ENCODE data around the gene CDH23.

CDH23 gene

DNA sequence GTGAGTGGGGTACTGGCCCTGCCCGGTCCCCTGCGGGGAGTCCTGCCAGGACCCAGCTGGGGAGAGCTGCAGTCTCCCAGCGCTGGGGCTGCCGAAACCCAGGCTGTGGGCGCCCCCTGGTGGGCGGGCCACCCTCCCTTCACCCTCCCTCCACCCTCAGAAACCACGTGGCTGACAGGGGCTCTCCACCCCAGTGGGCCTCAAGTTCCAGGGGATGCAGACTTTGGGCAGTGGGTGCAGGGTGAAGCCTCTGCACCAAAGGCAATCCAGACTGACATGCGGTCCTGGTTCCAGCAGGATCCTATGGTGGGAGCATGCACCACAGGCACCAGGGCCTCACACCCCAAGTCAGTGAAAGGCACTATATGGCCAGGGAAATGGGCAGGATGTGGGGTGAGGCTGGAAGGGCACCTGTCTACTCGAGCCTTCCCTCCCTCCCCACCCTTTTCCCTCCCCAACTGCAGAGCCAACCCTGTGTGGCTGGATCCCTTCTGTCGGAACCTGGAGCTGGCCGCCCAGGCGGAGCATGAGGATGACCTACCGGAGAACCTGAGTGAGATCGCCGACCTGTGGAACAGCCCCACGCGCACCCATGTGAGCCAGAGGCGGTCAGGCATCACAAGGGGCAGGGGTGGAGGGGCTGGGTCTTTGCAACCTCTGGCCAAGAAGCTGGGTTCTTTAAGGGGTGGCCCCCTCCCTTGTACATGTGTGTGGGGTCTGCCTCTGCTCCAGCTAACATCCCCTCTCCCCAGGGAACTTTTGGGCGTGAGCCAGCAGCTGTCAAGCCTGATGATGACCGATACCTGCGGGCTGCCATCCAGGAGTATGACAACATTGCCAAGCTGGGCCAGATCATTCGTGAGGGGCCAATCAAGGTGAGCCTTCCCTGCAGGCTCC, 415.5 kb downstream of the CDH23 start:
- peak; percentile 58 for DNase-seq

DNA sequence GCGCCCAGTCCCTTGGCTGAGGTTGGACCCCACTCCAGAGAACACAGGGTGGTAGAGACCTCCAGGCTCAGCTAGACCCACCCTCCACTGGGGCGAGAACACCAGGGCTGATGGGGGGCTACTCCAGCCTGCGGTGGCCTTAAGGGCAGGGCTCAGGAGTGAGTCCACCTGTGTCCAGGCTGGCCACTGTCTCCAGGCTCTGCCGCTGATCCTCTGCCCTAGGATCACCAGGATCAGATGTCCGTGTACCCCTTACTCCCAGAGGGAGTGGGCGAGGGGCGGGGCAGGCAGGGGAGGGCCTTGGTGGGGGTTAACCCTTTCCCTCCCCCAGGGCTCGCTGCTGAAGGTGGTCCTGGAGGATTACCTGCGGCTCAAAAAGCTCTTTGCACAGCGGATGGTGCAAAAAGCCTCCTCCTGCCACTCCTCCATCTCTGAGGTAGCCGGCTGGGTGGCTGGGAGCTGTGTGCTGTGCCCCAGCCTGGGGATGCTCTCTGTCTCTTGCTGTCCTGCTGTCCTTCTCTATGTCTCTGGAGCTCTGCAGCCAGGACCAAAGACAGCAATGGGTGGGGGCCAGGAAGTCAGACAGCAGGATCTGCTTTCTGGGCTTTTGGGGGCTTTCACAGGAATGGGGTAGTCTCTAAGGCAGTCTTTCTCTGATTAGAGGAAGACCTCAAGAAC, 416.3 kb downstream of the CDH23 start:
- no peak for DNase-seq

DNA sequence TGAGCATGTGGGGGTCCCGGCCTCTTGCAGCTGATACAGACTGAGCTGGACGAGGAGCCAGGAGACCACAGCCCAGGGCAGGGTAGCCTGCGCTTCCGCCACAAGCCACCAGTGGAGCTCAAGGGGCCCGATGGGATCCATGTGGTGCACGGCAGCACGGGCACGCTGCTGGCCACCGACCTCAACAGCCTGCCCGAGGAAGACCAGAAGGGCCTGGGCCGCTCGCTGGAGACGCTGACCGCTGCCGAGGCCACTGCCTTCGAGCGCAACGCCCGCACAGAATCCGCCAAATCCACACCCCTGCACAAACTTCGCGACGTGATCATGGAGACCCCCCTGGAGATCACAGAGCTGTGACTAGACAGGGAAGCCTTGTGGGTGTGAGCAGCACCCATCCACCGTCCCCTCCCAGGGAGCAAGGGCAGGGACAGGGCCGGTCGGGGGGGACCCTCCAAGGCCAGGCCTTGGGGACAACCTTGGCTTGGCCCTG, 418.2 kb downstream of the CDH23 start:
- DNase-seq, result no peak

DNA sequence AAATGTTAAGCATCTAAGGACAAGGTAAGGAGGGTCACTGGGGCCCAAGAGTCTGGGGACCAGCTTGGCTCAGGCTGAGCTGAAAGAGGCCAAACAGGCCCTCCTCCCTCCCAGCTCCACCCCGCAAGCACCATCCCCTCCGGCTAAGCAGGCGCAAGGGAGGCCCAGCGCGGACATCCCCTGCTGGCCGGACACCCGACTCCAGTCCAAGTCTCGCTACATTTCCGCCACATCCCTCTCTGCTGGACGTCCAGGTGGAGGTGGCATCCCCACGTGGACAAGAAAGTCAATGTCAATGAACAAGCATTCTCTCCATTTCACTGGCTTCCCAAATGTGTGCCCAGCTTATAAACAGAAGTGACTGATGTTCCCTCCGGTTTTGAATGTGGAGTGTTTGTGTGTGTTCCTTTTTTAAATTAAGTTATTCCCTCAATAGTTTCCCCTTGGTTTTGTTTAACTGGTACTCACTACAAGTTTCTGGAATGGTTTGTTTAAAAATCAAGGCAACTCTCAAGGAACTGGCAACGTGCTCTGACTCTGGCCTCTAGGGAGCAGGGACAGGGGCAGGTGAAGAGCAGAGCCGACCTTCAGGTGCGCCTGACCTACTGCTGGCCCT, 418.9 kb downstream of the CDH23 start:
- no peak for DNase-seq

DNA sequence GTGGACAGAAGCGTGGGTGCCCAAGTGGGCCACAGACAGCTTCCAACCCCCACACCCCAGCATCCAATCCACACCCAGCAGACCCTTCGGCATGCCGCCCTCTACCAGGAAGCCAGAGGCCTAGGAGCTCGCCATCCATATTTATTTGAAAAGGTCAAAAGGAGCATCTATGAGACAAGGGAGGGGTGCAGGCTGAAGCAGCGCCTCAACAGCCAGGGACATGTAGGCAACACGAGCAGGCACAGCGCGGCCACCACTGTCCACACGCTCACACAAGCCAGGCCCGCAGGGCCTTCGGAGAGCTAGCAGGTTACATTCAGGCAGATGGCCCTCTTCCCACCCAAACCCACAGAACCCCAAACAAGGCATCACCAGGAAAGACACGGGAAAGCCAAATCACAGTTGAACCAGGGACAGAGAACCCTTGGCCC, 419.7 kb downstream of the CDH23 start:
- DNase-seq, result no peak

DNA sequence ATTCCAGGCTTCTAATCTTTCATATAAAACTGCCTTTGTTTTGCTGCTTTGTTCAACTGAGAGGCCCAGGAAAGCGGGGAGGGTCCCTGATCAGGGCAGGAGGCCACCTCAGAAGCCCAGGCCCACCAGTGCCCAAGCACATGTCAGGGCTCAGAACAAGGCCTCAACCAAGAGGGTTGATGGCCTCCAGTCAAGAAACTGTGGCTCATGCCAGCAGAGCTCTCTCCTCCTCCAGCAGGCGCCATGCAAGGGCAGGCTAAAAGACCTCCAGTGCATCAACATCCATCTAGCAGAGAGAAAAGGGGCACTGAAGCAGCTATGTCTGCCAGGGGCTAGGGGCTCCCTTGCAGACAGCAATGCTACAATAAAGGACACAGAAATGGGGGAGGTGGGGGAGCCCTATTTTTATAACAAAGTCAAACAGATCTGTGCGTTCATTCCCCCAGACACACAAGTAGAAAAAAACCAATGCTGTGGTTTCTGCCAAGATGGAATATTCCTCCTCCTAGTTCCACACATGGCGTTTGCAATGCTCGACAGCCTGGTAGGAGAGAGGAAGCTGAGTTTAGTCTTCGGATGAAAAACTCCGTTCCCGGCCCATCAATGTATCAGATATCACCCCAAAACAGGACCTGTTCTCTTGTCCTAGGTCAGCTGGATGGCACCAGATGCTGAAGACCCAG, 420.4 kb downstream of the CDH23 start:
- no peak for DNase-seq

DNA sequence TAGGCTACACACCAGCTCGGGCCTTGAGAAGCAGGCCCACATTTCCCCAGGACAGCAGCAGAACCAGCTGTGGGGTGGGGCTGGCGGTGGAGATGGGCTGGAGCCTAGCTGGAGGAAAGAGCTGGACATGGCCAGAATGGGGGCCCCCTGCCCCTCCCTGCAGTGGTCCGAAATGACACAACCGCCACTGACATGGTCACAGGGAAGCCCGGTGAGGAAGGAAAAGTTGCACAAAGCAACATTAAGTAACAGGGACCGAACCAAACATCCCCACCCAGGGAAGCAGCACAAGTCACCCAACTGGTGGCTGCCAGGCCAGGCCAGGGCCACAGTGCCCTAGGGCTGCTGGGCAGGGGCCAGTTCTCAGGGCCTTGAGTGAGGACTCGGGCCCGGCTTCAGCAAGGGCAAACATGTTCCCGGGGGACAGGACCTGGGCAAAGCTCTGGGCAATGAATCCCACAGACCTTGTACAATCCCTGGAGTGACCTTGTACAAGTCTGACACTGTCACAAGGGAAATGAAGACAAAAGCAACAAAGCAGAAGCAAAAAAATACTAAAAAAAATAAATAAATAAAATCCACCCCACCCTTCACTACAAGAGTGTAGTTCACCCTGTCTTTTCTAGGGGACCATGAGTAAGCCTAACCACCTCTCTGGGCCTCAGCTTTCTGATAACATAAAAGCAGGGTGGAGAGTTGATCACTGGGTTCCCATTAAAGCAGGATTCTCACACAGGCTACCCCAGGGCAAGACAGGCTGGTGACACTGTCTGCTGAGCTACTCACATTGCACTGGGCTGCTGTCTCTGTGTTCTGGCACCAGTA, 421.3 kb downstream of the CDH23 start:
- DNase-seq, result no peak

DNA sequence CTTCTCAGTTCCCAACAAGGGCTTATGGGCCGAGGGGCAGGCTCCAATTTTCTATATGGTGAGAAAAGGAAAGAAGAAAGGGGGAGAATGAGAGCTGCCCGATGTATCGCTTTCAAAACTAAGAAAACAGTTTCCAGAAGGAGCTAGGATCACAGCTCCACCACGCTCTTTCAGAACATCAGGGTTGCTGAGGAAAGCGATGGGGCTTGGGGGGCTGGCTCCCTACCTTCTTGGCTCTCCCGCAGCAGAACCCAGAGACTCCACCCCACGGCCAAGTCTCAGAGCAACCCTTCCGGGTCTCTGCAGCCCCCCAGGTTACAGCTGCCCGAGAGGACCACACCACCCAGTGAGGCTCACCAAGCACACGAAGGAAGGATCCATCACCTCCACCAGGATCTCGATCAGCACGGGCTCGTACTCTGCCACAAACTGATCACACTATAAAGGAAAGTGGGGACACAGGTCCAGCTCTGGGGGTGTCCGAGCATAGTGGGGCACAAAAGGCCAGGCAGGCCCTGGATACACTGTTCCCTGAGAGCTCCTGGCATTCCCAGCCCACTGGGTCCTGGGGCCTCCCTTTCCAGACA, 422.0 kb downstream of the CDH23 start:
- DNase-seq, result no peak

DNA sequence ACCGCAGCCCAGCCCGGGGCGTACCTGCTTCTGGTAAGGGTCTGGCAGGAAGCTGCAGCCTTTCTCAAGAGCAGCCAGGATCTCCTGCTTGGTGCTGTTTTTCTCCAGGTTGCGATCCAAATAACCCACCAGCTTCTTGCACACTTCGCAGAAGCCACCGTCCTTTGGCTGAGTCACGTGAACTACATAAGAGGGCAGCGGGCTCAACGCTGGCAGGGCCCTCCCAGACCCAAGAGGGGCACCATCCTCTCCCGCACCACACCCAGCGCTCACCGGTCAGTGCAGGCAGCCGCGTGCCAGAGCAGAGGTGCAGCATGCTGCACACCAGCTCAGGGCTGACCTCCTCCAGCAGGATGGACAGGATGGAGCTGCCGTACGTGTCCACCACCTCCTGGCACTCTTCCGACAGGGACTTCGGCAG, 422.7 kb downstream of the CDH23 start:
- no peak for DNase-seq

DNA sequence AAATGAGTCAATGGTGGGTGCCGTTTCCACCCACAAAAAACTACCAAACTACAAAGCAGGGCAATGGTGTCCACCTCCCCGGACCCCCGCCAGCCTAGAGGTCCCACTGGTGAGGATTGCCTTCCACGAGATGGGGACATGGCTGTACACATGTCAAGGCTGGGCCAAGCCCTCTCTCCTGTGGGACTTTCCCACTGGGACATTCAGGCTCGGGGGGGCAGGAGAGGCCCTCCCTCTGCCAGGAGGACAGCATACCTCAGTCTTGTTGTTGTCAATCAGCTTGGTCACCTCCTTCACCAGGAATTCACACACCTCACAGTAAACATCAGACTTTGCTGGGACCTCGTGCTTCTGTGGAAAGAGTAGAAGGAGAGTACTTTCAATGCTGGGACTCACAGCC, 423.3 kb downstream of the CDH23 start:
- no peak for DNase-seq

DNA sequence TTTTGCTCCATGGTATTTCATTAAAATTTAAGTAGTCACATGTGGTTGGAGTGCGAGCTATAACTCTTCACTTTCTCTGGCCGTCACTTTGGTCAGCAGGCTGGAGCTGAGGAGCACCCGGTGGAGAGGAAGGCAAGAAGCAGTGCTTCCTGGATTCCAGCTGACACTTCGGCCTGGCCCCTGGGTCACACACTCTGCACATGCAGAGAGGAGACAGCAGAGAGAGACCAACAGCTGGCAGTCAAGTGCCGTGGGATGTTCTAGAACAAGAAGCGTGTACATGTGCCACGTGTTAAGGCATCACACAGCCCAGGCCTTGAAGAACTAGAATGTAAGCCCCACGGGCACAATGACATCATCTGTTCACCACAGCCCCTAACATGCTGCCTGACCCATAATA, 424.2 kb downstream of the CDH23 start:
- DNase-seq, result no peak

DNA sequence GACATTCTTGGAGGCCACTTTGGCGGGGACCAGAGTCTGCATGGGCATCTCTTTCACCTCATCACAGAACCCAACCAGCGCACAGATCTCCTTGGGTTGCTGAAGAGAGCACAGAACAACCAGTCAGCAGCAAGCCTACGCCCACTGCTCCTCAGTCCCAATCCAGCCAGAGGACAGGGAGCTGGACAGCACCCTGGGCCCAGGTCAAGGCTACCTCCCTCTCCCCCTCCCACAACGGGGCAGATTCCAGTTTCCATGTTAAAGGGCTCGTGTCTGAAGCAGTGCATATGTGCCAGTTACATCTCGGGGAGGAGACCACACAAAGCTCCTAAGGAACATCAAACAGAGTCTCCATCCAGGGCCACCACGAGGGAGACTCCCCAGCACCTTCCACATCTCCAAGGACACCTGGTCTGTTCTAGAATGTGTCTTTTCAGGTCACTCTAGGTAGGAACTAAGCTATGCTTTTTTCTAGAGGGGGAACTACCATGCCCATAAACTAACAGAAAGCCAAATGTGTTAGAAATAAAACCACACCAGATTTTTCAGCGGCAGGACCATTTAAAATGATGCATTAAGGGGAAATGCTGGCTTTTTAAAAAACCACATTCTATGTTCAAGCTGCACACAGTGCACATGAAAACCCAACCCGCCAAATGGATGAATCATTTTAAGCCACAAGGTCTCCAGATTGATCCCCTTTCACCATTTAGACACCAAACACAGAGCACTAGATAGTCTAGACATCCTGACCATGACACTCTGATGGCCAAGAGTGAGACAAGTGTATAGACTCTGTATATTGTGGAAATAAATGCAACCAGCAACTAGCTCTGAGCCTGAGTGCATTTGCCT, 425.4 kb downstream of the CDH23 start:
- no peak for DNase-seq

DNA sequence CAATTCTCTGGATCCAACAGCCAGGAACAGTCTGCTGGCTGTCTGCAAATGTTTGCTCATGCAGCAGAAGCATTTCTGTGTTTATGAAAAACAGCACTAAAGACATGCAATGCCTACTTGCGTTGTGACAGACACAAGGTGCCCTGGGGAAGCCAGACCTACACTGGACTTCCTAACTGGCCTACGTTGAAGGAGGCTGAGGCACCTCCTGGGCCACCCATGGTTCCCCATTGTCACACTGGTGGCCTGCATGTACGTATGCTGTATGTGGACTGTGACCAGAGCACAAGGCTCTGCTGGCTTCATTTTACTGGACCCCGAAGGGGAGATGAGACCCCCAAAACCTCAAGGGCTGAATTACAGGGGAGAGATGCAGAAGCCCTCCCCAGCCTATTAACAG, 426.6 kb downstream of the CDH23 start:
- DNase-seq, result no peak

DNA sequence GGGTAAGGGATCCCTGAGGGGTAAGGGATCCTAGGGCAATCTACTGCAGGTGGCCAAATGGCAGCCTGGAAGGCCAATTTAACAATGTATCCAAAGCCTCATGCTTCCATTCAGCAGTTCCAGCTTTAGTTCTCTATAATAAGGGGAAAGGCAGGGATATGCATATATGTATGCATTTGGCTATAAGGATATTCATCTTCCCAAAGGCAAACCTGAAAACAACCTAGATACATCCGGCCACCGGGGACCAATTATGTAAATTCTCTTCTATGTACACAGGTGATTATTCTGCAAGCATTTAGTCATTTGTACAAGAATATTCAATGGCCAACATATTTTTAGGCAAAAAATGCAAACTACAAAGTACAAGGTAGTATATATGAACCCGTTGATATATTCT, 427.6 kb downstream of the CDH23 start:
- DNase-seq, result no peak

DNA sequence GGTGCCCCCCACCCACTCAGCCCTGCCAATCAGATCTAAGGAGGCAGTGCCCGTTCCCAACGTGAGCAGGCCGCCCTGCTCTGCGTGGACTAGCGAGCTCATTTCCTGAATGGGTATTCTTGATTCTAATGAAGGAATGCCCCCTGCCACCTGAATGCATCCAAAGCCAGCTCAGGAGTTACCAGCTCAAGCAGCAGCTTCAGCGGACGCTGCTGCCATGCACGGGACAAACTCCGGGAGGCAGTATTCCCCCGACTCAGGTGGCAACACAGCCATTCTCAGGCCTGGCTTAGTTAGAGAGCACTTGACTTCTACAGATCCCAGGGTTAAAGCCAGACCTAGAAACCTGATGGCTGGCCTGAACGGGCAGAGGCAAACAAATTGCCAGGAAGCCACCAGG, 428.5 kb downstream of the CDH23 start:
- DNase-seq, result no peak

DNA sequence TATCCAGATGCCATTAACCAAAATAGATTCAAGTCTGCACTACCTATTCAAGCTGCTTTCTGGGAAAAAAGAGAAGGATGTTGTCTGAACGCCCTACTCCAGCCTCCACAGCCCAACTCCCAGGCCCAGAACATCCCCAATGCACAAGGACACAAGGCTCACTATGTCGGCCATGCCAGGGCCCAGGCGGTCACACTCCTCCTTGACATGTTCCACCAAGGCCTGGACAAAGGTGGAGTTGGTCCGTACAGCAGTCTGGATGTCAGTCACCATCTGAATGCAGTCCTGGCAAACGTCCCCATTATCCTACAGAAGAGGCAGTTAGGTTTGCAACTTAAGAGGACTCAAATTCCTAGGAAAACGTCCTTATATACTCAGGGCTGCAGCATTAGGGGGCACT, 431.1 kb downstream of the CDH23 start:
- DNase-seq, result no peak

DNA sequence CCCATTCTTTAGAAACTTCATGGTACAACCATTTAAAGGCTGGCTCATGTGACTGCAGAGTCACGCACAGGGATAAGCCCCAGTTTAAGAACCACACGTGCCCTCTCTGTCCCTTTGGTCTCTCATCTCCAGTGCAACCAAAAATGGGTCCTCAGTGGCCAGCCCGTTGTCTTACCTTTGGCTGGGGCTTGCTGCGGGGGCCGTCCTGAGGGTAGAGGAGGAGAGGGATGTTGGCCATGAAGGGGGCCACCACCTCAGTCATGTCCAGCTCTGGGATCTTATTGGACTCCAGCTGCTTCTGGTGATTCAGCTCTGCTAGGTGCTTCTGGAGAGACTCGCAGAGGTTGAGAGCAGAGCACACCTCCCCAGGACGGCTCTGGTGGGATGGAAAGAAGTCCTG, 432.0 kb downstream of the CDH23 start:
- DNase-seq, result no peak

DNA sequence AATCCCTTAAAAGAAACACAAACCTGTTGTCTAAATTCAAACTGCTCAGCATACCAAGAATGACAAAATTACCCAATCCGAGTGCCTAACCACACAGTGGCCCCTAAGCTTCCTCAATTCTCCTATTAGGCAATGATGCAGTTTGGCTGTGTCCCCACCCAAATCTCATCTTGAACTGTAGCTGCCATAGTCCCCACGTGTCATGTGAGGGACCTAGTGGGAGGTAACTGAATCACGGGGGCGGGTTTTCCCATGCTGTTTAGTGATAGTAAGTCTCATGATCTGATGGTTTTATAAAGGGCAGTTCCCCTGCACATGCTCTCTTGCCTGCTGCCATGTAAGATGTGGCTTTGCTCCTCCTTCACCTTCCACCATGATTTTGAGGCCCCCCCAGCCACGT, 432.5 kb downstream of the CDH23 start:
- DNase-seq, result no peak

DNA sequence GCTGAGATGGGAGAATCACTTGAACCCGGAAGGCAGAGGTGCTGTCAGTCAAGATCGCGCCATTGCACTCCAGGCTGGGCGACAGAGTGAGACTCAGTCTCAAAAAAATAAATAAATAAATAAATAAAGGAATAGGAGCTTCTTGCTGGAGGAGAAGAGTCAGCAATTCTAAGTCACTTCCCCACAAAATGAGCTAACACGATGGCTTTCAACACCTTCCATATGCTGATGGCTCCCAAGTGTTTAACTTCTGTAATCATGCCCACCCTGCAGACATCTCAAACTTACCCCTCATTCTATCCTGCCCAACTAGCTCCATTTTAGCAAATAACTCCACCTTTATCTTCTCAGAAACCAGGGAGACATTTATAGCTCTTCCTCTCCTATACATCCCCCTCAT, 433.2 kb downstream of the CDH23 start:
- DNase-seq, result no peak

DNA sequence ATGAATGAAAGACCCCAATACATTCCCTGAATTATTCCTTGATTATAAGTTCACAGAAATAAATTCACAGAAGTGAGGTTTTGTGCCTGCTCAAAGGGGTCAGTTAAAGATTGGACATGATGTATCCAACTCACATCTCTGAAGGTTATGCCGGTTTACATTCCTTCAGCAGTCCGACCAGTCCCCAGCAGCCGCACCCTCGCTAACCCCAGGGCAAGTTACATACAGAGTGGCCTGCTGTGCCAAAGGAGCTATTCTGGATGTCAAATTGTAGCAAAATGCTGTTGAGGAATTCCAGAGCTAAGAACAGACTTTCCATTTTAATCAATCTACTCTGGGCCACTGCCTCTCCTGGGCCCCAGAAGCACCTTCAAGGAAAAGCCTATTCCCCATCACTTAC, 434.0 kb downstream of the CDH23 start:
- no peak for DNase-seq

Measured in activated effector memory CD4-positive, alpha-beta T cell treated with Interleukin-2 at 50 U/mL for 16 hours (primary cell).